HEK293 (cell line): ENCODE results near the gene FNDC5.

ENCODE experiments used
- CTCF ChIP-seq: fragments of 450-650 bp; formaldehyde crosslinking; IDR thresholded peaks from 2 replicates; pipeline ENCODE4 v1.5.1; 2016; ENCODE audit warnings: missing biosample characterization, missing genetic modification characterization
- PRDM10 ChIP-seq: fragments of 450-650 bp; formaldehyde crosslinking; IDR thresholded peaks from 2 replicates; pipeline ENCODE4 v1.5.1; 2016; ENCODE audit warnings: missing biosample characterization, missing genetic modification characterization
- WT1 ChIP-seq: fragments of 450-650 bp; formaldehyde crosslinking; IDR thresholded peaks from 2 replicates; pipeline ENCODE4 v1.5.1; 2016; ENCODE audit warnings: missing biosample characterization, missing genetic modification characterization
- ZBTB21 ChIP-seq: fragments of 450-650 bp; formaldehyde crosslinking; IDR thresholded peaks from 2 replicates; pipeline ENCODE4 v1.5.1; 2017; ENCODE audit warnings: missing biosample characterization, missing genetic modification characterization
- ZFP3 ChIP-seq: fragments of 450-650 bp; formaldehyde crosslinking; IDR thresholded peaks from 2 replicates; pipeline ENCODE4 v1.5.1; 2016; ENCODE audit warnings: low read depth, missing biosample characterization, missing genetic modification characterization
- ZNF138 ChIP-seq: fragments of 450-650 bp; formaldehyde crosslinking; IDR thresholded peaks from 2 replicates; pipeline ENCODE4 v1.5.1; 2016; ENCODE audit warnings: missing biosample characterization, missing genetic modification characterization, borderline replicate concordance
- ZNF449 ChIP-seq: fragments of 450-650 bp; formaldehyde crosslinking; IDR thresholded peaks from 2 replicates; pipeline ENCODE4 v1.5.1; 2017; ENCODE audit warnings: missing biosample characterization, mild to moderate bottlenecking, missing genetic modification characterization, moderate library complexity
- ZNF585B ChIP-seq: fragments of 450-650 bp; formaldehyde crosslinking; IDR thresholded peaks from 2 replicates; pipeline ENCODE4 v1.5.1; 2016; ENCODE audit warnings: missing biosample characterization, missing genetic modification characterization
- ZNF623 ChIP-seq: fragments of 450-650 bp; formaldehyde crosslinking; IDR thresholded peaks from 2 replicates; pipeline ENCODE4 v1.5.1; 2016; ENCODE audit warnings: missing biosample characterization, missing genetic modification characterization
- TF ChIP-seq, protein P1 (sequence below): fragments of 450-650 bp; formaldehyde crosslinking; IDR thresholded peaks from 2 replicates; pipeline ENCODE4 v1.5.1; 2016; ENCODE audit warnings: missing biosample characterization, missing genetic modification characterization

- no peak; the same call in 1 of the 2 replicates for TF ChIP-seq CTCF (tag by site-specific recombination)
- no peak for TF ChIP-seq WT1
- no peak for TF ChIP-seq ZNF585B
- TF ChIP-seq ZNF623 (tag by site-specific recombination): no peak
- no peak for TF ChIP-seq ZNF449 (tag by site-specific recombination)
- TF ChIP-seq ZNF138 (tag by site-specific recombination): no peak
- TF ChIP-seq, protein P1, sequence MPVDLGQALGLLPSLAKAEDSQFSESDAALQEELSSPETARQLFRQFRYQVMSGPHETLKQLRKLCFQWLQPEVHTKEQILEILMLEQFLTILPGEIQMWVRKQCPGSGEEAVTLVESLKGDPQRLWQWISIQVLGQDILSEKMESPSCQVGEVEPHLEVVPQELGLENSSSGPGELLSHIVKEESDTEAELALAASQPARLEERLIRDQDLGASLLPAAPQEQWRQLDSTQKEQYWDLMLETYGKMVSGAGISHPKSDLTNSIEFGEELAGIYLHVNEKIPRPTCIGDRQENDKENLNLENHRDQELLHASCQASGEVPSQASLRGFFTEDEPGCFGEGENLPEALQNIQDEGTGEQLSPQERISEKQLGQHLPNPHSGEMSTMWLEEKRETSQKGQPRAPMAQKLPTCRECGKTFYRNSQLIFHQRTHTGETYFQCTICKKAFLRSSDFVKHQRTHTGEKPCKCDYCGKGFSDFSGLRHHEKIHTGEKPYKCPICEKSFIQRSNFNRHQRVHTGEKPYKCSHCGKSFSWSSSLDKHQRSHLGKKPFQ (tag by site-specific recombination): no peak
- TF ChIP-seq ZBTB21 (tag by site-specific recombination): no peak
- no peak for TF ChIP-seq PRDM10 (tag by site-specific recombination)
- TF ChIP-seq ZFP3 (tag by site-specific recombination): no peak
Observed at GRCh38 chr1:32886828-32887414, 16.2 kb upstream of the FNDC5 start.
